ENCODE data around the gene RBM41. TPM values are rescaled to one million over a fixed set of nuclear protein-coding genes. Genes with fewer than 3 reads are reported as not detected.

RBM41 gene
- total and polyA plus RNA-seq, 2 donors (not counting 3 experiments of a cell fraction or from before 2014, with no cell fraction given) = 1.5 to 16.0 TPM

DNA sequence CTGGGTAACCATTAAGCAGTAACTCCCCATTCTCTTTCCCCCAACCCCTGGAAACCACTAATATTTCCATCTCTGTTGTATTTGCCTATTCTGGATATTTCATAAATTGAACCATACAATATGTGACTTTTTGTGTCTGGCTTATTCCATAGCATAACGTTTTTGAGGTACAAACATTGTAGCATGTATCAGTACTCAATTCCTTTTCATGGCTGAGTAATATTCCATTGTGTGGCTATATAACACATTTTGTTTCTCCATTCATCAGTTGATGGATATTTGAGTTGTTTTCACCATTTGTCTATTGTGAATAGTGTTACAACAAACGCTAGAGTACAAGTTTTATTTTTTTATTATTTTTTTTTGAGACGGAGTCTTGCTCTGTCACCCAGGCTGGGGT, 63.6 kb downstream of the RBM41 start:
- Histone ChIP-seq H3K4me3 (replicated peaks in 1 of 3; ENCODE audit: insufficient read depth in 1 of 3, low read depth in 1 of 3, low read length in 3 of 3) (no peak overlapping the region), H4K20me1 (replicated peaks; ENCODE audit: control insufficient read depth, extremely low read depth, insufficient read depth, low read length) (no peaks in the 10 kb centered on the region), H3K9me1 (replicated peaks; ENCODE audit: control insufficient read depth, extremely low read depth, insufficient read depth, low read length) (no peaks in the 10 kb centered on the region), H3K4me1 (ENCODE audit: control insufficient read depth, extremely low read depth, insufficient read depth, low read length) (no peaks in the 10 kb centered on the region), H3K9ac (replicated peaks; ENCODE audit: extremely low read depth, insufficient read depth, low read length) (no peak overlapping the region), H3K27ac (ENCODE audit: insufficient read depth, low read depth, low read length) (no peak overlapping the region), H3K36me3 (ENCODE audit: control insufficient read depth in 2 of 2, extremely low read depth in 1 of 2, insufficient read depth in 2 of 2, low read length in 2 of 2) (no peaks in the 10 kb centered on the region), H3K79me2 (ENCODE audit: control insufficient read depth, insufficient read depth, low read length) (no peaks in the 10 kb centered on the region), H3K9me3 (replicated peaks; ENCODE audit: control insufficient read depth, insufficient read depth, low read length) (no peaks in the 10 kb centered on the region), H3K4me2 (ENCODE audit: insufficient read depth, low read length) (no peak overlapping the region), H2AFZ (ENCODE audit: low read depth, low read length) (no peak overlapping the region), H3K27me3 (ENCODE audit: control insufficient read depth in 2 of 2, insufficient read depth in 2 of 2, low read length in 2 of 2) (no peaks in the 10 kb centered on the region)
- BruUV-seq (replicated peaks) = no TSS peak
- FAIRE-seq = no peak
- no peak for DNase-seq (ENCODE audit: low read depth, low spot score)
- TF ChIP-seq JUN (IDR thresholded peaks at IDR 0.05; ENCODE audit: borderline replicate concordance, insufficient read depth, insufficient read length, low read depth) = no peak
- TF ChIP-seq MYC (IDR thresholded peaks at IDR 0.05; ENCODE audit: low read depth, low read length) = no peak
- no peak for TF ChIP-seq POLR2AphosphoS5 (IDR thresholded peaks at IDR 0.05; ENCODE audit: insufficient read depth, low read depth, low read length)
- TF ChIP-seq EZH2 (IDR thresholded peaks at IDR 0.05; ENCODE audit: borderline replicate concordance, low read depth, low read length, severe bottlenecking) = no peak
- TF ChIP-seq FOS (IDR thresholded peaks at IDR 0.05; ENCODE audit: borderline replicate concordance, insufficient read depth, low read length) = no peak
- TF ChIP-seq, protein P1, sequence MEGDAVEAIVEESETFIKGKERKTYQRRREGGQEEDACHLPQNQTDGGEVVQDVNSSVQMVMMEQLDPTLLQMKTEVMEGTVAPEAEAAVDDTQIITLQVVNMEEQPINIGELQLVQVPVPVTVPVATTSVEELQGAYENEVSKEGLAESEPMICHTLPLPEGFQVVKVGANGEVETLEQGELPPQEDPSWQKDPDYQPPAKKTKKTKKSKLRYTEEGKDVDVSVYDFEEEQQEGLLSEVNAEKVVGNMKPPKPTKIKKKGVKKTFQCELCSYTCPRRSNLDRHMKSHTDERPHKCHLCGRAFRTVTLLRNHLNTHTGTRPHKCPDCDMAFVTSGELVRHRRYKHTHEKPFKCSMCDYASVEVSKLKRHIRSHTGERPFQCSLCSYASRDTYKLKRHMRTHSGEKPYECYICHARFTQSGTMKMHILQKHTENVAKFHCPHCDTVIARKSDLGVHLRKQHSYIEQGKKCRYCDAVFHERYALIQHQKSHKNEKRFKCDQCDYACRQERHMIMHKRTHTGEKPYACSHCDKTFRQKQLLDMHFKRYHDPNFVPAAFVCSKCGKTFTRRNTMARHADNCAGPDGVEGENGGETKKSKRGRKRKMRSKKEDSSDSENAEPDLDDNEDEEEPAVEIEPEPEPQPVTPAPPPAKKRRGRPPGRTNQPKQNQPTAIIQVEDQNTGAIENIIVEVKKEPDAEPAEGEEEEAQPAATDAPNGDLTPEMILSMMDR (IDR thresholded peaks at IDR 0.05; ENCODE audit: extremely low read depth in 1 of 2, insufficient read depth in 1 of 2, low read depth in 1 of 2, low read length in 2 of 2) = no peak
- TF ChIP-seq, protein P2, sequence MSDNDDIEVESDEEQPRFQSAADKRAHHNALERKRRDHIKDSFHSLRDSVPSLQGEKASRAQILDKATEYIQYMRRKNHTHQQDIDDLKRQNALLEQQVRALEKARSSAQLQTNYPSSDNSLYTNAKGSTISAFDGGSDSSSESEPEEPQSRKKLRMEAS (IDR thresholded peaks at IDR 0.05; ENCODE audit: insufficient read depth, insufficient read length) = no peak
- TF ChIP-seq GATA2 (IDR thresholded peaks at IDR 0.05; ENCODE audit: insufficient read depth, insufficient read length, low read depth, low read length) = no peak
- TF ChIP-seq POLR2A (IDR thresholded peaks at IDR 0.05; ENCODE audit: low read depth, low read length) = no peak
- CTCF ChIA-PET = no interaction called here
- POLR2A ChIA-PET = no interaction called here
- intact Hi-C loops (cut with micrococcal nuclease) (no loop called here), dilution Hi-C loops (cut with MboI; ENCODE audit: extremely low pct_ligation_motif_present, low sequenced_read_pairs) (no loop called here)
